HG02885 (cell line): ENCODE results near the gene FGF3.

ENCODE experiments used
- ATAC-seq: cut with Tn5 transposase; IDR thresholded peaks from one replicate; pipeline ENCODE4 v1.9.1; 2021; ENCODE audit warnings: mild to moderate bottlenecking; ENCODE audit not compliant: unreplicated experiment, poor library complexity

The FGF3 gene

GRCh38 chr11:69825941-69826340 is 6.7 kb upstream of the FGF3 start:
- no peak for ATAC-seq

DNA sequence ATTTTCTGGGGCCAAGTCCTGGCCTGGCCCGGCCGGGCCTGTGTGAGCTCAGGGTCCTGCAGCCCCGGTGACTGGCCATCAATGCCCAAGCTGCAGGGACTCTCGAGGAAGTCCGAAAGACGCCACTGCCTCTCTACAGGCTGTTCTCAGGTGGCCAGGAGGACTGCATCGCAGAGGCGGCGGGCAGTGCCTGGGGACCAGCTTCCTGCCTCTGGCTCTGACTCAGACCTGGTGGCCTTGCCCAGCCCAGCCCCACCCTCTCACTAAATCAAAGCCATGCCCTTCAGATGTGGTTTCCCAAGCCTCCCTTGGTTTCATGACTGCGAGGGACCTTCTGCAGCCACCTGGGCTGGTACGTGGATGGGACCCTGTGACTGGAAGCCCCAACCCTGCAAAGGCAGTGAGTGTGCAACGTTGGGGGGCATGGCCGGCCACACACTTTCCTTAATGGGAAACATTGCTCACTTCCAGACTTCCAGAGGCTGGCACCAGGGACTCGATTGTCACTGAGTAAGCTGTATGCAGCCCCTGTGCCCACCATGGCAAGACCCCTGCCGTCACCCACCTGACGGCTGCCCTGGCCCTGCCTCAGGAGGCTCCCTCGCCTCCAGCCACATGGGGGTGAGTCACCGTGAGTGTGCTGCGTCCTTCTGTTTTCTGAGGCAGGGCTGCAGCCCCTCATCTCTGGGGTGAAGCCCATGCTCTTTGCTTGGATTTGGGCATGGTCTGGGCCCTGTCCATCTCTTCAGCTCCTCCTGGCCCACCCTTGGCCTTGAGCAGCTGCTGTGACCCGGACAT is 6.0 kb upstream of the FGF3 start:
- no peak for ATAC-seq

DNA sequence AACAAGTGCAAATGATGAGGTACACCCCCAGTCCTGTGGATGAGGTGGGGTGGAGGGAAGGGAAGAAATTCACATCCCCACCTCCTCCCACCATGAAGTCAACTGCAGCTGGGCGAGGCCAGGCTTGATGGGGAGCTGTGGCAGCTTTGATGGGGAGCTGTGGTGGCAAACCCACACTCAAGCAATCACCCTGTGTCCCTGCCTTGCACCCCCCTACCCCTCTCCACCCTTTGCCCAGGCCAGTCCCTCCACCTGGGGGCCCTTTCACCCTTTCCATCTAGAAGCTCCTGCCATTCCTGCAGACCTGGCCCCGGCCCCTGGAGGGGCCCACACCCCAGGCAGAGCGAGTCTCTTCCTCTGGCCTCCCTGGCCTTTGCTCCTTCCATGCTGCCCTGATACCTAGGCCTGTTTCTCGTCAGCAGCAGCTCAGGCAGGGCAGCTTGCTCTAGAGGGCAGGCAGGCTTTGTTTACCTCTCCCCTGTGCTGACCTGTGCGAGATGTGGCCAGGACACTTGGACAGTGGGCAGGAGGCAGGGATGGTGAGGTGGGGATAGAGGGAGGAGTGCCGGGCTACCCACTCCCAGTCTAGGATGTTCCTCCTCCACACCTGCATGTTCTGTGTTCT is 4.5 kb upstream of the FGF3 start:
- ATAC-seq = no peak

DNA sequence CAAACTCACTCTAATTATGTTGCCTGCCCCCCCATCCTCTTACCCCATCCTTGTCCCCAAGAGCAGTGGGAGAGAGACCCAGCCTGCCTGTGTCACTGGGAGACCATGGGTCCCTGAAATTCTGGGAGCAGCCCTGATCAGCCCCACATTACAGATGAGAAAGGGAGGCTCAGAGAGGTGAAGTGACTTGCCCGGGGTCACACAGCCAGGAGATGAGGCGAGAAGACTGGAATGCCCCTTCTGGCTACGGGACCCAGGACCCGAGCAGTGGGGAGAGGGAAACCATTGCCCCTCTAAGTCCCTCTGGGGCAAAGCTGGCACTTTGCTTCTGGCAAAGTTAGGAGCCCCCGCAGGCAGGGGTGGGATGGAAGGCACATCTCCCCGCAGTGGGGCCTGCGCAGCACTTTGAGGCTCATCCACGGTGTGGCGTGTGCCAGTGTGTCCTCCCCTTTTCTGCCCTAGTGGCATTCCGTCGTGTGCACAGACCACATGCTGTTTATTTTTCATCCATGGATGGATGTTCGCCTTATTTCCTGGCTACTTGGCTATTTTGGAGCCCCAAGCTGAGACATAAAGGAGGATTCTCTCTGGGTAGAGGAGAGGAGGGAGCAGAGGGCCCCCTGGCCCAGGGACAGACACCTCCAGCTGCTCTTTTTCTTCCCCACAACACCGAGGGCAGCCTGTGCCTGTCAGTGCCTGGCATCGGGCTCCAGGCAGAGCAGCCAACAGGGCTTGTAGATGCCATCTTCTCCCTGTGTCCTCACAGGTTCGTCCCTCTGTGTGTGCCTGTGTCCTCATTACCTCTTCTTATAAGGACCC is 3.7 kb upstream of the FGF3 start:
- no peak for ATAC-seq

DNA sequence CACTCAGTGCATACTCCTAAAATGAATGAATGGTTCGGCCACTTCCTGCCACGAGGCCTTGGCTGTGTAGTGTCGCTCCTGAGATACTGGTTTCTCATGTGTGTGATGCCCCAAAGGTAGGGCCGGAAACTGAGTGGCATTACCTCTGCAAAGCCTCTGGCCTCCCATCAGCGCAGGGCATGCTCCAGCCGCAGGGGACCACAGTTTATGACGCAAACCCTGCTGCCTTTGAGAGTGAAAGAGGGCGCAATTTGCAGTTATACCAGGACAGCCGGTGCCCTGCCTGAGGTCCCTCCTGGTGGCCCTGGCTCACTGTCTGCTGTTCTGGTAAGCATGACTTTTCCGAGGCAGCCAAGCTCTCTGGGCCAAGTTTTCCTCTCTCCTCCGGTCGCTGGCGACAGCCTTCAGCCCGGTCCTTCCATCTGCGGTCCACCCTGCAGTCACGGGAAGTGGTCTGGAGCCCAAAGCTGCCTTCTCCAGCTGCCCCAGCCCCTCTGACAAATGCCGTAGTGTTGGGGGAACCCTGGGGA is 2.4 kb upstream of the FGF3 start:
- ATAC-seq = no peak

DNA sequence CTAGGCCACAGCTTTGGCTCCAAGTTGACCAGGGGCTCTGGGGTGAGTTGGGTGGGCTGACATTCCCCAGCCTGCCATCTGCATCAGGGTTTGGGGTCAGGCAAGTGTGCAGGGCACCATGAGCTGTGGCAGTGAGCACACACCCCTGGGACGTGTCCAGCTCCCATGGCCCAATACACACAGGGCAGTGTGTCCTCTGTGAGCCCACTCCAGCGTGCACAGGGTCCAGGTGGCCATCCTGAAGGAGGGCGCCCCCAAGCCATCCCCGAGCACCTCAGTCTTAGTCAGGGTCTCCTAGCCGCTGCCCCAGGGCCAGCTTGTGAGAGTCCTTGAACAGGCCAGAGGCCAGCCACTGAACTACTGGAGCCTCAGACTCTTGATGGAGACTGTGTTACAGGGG is 1.2 kb upstream of the FGF3 start:
- ATAC-seq = no peak

- no peak for ATAC-seq
Observed at GRCh38 chr11:69819541-69820070, 390 bp upstream of the FGF3 start.

GRCh38 chr11:69818231-69818602 is 999 bp downstream of the FGF3 start:
- no peak for ATAC-seq

GRCh38 chr11:69817265-69818230 is 1.7 kb downstream of the FGF3 start:
- ATAC-seq = no peak

GRCh38 chr11:69816671-69817070 is 2.5 kb downstream of the FGF3 start:
- ATAC-seq = no peak

DNA sequence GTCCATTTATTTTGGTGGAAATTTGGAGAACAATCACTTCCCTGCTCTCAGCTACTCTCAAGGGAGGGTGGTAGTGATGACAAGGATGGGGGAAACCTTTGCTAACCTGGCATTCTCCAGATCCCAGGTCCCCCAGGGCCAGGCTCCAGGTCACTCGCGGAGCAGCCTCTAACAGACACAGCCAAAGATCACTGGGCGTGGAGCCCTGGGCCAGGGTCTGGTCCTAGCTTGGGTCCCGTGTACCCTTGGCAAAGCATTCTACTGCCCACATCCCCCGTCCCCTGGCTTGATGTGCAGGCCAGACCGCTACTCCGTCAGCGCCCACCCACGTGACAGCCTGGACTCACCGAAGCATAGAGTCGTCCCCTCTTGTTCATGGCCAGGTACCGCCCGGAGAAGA is 3.2 kb downstream of the FGF3 start:
- ATAC-seq = no peak

DNA sequence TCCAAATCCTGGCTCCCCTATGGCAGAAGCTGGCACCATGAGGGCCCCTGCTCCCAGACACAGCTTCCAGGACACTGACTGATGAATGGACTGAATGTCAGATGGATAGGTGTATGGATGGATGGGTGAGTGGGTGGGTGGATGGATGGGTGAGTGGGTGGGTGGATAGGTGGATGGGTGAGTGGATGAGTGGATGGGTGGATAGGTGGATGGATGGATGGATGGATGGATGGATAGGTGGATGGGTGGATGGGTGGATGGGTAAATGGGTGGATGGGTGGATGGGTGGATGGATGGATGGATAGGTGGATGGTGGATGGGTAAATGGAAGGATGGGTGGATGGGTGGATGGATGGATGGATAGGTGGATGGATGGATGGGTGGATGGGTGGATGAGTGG is 4.3 kb downstream of the FGF3 start:
- no peak for ATAC-seq

- no peak for ATAC-seq
Observed at GRCh38 chr11:69814411-69814810, 4.8 kb downstream of the FGF3 start.

GRCh38 chr11:69813839-69814238 is 5.4 kb downstream of the FGF3 start:
- no peak for ATAC-seq

GRCh38 chr11:69812946-69813345 is 6.3 kb downstream of the FGF3 start:
- ATAC-seq = no peak

GRCh38 chr11:69812256-69812655 is 7.0 kb downstream of the FGF3 start:
- ATAC-seq = no peak

DNA sequence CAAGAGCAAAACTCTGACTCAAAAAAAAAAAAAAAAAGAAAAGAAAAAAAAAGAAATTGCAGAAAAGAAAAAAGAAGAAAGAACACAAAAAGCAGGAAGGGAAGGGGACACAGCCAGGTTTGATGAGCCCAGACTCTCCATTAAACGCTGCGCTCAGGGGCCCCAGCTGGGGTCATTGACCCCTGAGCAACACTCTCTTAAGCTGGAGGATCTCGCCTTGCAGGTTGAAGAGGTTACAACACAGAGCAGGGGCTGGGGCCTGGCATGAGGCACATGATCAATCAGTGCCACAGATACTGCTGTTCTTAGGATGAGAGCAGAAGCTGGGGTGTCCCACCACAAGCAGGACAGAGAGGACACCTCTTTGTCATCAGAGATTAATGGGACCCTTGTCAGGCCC is 7.8 kb downstream of the FGF3 start:
- no peak for ATAC-seq

DNA sequence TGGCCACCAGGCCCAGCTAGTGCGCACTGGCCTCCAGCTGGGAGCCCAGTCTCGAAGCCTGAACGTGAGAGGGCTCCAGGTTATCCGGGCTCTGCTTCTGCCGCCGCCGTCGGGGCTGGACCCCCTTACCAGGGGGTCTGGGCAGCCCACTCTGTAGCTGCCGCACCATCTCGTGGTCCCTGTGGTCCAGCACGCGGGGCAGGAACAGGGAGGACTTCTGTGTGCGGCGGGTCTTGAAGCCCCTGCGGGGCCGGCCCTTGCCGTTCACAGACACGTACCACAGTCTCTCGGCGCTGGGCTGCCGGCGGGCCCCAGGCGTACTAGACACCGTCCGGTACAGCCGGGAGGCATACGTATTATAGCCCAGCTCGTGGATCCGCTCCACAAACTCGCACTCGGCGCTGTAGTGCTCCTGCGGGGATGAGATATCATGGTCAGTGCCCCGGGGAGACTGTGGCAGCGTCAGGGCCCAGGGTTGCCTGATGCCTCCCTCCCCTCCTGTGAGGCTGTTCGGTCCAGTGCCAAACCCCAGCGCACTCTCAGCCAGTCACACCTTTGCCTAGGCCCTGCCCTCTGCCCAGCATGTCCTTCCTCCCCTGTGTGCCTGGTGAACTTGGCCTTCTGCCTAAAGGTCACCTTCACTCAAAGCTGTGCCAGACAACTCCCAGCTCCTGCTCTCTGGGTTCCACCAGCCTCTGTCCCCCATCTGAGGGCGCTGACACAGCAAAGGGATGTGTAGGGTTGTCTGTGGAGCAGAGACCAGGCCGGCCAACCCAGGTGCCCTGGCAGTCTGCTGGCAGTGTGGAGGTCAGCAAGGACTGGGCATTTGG is 8.7 kb downstream of the FGF3 start:
- ATAC-seq = no peak

DNA sequence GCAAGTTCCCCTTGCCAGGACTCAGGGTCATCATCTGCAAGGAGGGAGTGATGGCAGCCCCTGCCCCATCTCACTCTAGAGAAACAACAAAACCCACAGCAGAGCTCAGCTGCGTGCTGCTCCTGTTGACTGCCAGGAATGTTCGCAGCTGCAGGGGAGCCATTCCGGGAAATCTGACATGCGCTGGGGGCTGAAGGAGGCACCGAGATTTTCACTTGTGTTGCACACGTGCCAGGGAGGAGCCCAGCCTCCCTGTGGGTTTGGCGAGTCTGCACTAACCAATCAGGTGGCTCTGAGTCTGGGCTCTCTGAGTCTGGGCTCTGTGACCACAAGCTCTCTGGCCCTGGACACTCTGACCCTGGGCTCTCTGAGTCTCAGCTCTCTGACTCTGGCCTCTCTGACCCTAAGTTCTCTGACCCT is 10.5 kb downstream of the FGF3 start:
- ATAC-seq = no peak
